Brain microvascular endothelial cell (primary cell): Measurements from ENCODE around the gene ELL2.

Source experiments
- DNase-seq: peaks from one replicate; pipeline ENCODE4 v3.0.0-alpha.2; 2020
- H3K27ac ChIP-seq: fragments of 250-450 bp; sonication (Bioruptor Pico); 2 replicates; pipeline ENCODE4 v1.5.1; 2020; ENCODE audit warnings: mild to moderate bottlenecking, moderate library complexity
- H3K27me3 ChIP-seq: fragments of 250-450 bp; sonication (Bioruptor Pico); replicated peaks from 2 replicates; pipeline ENCODE4 v1.5.1; 2020; ENCODE audit warnings: mild to moderate bottlenecking
- H3K36me3 ChIP-seq: fragments of 250-450 bp; sonication (Bioruptor Pico); replicated peaks from 2 replicates; pipeline ENCODE4 v1.5.1; 2020; ENCODE audit warnings: mild to moderate bottlenecking
- H3K4me3 ChIP-seq: 2 replicates; pipeline ENCODE4 v1.5.1; 2011; ENCODE audit warnings: low read depth, mild to moderate bottlenecking, control low read depth, low read length, moderate library complexity
- in situ Hi-C: cut with HindIII; loops from 2 replicates; pipeline ENCODE4 v1.10.0; 2017; ENCODE audit warnings: low sequenced_read_pairs, low pct_ligation_motif_present
- TF ChIP-seq, protein P1 (sequence below): IDR thresholded peaks from 2 replicates; pipeline ENCODE4 v1.5.1; 2011; ENCODE audit warnings: low read depth, mild to moderate bottlenecking, moderate library complexity, low read length, control low read depth, inconsistent platforms; ENCODE audit errors: missing control alignments

The ELL2 gene

DNA sequence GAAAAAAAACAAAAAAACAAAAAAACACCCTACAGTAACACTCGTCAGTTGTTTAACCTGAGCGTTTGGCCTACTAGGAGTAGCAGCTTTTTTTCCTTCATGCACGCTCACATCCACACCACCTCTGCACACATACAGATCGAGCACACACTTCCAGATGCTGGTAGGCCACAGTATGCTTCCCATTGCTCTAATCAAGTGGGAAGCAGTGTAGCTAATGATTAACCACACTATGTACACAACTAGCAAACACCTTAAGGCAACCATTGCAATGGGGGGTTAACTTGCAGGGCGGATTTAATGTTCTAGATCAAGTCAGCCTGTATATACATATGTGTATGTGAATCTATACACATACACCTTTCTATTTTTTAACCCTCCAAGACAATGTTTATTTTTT lies 73.7 kb downstream of the ELL2 start:
- DNase-seq = no peak
- in situ Hi-C loops = no loop called here
- Histone ChIP-seq H3K36me3 (peaks cover 24% of the 10 kb centered on the region), H3K27me3 (no peaks in the 10 kb centered on the region), H3K27ac (no peak overlapping the region), H3K4me3 (no peak overlapping the region)
- TF ChIP-seq, protein P1, sequence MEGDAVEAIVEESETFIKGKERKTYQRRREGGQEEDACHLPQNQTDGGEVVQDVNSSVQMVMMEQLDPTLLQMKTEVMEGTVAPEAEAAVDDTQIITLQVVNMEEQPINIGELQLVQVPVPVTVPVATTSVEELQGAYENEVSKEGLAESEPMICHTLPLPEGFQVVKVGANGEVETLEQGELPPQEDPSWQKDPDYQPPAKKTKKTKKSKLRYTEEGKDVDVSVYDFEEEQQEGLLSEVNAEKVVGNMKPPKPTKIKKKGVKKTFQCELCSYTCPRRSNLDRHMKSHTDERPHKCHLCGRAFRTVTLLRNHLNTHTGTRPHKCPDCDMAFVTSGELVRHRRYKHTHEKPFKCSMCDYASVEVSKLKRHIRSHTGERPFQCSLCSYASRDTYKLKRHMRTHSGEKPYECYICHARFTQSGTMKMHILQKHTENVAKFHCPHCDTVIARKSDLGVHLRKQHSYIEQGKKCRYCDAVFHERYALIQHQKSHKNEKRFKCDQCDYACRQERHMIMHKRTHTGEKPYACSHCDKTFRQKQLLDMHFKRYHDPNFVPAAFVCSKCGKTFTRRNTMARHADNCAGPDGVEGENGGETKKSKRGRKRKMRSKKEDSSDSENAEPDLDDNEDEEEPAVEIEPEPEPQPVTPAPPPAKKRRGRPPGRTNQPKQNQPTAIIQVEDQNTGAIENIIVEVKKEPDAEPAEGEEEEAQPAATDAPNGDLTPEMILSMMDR = no peak

DNA sequence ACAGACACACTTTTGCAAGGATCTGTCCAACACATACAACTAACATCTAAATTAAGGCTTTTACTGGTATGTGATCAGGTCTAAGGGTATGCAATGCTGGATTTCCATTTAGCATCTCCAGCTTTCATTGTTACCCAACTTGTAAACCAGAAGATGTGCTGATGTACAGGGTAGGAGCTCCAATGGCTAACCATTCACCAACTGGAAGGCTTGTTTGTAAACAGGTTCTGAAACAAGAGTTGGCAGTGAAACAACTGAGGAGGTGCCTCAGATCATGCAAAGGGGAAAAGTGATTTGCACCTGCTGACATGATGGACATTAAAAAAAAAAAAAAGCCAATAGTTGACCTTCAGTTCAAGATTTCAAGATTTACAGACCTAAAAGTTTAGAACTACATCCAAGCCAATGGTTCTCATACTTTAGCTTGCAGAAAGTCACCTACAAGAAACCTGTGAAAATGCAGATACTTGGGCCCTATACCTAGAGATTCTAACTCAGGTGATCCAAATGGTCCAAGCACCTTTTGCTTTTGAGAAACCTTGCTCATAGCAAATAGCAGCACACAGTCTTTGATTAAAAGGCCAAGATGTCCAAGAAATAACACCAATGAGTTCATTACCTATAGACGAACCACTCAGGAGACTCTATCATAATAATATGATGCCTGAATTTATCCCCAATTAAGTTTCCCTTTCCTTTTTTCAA lies 75.2 kb downstream of the ELL2 start:
- TF ChIP-seq, protein P1 = no peak
- H3K27me3 ChIP-seq = no peaks in the 10 kb centered on the region
- H3K27ac ChIP-seq = no peak overlapping the region
- no peak overlapping the region for H3K4me3 ChIP-seq
- in situ Hi-C loops = no loop called here
- DNase-seq = no peak
- H3K36me3 ChIP-seq = peaks cover 17% of the 10 kb centered on the region

DNA sequence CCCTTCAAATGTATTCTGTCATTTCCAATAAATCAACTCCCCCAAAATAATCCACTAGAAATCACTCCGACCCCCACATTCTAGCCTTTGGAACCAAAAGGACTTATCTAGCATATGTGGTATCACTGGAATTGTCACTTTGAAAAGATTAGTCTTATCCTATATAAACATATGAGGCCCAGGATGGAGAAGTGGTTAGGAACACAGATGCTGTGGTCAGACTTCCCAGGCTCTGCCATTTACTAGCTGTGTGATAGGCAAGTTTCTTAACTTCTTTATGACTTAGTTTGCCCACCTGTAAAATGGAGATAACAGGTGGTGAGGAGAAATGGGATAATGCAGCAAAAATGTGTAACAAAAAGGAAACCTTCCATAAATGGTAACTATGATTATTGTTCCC lies 77.1 kb downstream of the ELL2 start:
- Histone ChIP-seq H3K27me3 (no peaks in the 10 kb centered on the region), H3K36me3 (peaks cover 6% of the 10 kb centered on the region), H3K27ac (no peak overlapping the region), H3K4me3 (no peak overlapping the region)
- in situ Hi-C loops = no loop called here
- TF ChIP-seq, protein P1 = no peak
- DNase-seq = no peak

DNA sequence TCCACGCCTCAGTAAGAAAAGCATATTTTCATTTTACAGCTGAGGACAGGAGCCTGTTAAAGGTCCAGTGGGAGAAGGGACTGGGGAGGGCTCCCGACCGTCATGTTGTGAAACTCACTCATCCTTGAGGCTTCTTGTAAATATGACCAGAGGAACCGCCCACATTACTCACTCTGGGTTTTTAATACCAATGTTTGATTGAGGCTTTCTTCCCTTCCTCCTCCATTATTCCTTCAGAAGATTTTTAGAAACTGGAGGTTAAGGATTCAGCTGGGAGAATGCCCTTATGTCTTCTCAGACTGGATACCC lies 77.7 kb downstream of the ELL2 start:
- no peaks in the 10 kb centered on the region for H3K27me3 ChIP-seq
- peak; percentile 40 for DNase-seq
- TF ChIP-seq, protein P1 = no peak
- in situ Hi-C loops = no loop called here
- H3K36me3 ChIP-seq = peaks cover 4% of the 10 kb centered on the region
- H3K27ac ChIP-seq = no peak overlapping the region
- H3K4me3 ChIP-seq = no peak overlapping the region

DNA sequence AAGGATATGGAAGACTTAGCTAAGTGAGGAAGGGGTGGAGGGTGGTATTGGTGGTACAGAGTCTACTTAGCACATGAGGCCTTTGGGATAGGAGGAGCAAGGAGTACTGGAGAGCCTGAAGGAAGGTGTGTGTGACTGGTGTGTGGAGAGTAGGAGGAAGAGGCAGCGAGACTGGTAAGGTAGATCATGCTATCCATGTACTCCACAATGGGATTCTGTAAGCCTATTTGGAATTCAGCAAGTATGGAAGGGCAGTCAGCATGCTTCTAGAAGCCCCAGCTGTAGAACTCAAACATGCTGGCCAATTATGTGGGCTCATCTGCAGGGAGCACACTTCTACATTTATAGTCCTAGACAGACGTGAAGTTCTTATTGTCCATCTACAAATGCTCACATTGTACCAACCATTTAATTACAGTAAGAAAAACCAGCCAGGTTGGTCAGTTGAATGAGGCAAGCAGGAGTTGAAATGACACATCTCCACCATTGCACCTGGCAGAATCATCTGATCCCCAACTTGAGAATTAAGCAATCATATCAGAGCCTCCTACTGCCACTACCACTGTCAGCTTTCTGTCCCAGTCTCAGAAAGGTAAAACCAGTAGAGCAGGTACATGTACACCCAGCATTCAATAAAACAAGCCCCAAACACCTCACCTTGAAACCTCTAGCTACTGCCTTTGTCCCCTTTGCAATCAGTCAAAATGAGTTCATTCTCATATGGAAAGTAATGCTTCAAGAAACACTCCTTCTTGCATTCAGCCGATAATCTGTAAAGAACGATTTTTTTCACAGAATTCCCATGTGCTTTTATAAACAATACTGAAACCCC lies 78.2 kb downstream of the ELL2 start:
- Histone ChIP-seq H3K4me3 (no peak overlapping the region), H3K27me3 (no peaks in the 10 kb centered on the region), H3K27ac (no peak overlapping the region), H3K36me3 (peaks cover 3% of the 10 kb centered on the region)
- in situ Hi-C loops = no loop called here
- DNase-seq = no peak
- TF ChIP-seq, protein P1 = no peak
